Suppressor macrophage treated with lipopolysaccharide for 1 hour (primary cell): ENCODE data around the gene PRKAG2.

Experiments used
- DNase-seq, 3 donors: peaks; one replicate each; pipeline ENCODE4 v3.0.0-alpha.2; 2020 to 2022

Gene PRKAG2

GRCh38 chr7:151687523-151688235, 189.2 kb downstream of the PRKAG2 start:
- DNase-seq = no peak

- DNase-seq = no peak
Measured at GRCh38 chr7:151686826-151687225, 190.1 kb downstream of the PRKAG2 start.

DNA sequence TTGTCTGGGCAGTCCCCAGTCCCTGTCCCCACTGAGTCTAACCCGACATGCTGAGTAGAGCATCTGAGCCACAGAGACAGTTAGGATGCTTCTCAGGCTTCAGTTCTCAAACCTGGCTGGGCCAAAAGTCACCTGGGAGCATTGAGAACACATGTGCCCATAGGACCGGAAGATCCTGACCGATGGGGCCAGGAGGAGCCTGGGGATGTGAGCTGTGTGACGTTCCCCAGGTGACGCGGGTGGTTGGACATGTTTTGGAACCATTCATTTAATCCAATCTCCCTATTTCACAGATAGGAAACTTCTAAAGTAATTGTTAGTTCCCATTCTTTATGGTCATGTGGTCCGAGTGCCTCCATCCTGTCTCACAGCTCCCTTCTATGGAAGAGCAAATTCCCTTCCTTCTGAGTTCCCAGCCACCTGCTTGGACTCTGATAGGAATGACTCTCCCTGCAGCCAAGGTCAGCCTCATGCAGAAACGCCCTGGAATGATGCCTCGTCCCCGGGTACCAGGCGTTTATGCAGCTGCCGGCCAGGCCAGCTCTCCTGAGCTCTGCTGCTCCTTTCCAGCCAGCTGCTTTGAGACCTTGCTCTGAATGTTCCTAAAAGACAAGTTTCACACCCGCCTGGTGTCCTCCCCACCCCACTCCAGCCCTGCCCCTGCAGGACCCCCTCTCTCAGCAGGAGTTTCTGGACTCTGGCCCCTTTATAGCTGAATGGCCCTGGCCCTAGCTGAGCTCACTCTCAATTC, 190.7 kb downstream of the PRKAG2 start:
- no peak for DNase-seq

- DNase-seq = peak in 1 of 3 donors; percentile 27
Measured at GRCh38 chr7:151684408-151685175, 192.3 kb downstream of the PRKAG2 start.

- no peak for DNase-seq
Measured at GRCh38 chr7:151683615-151684407, 193.1 kb downstream of the PRKAG2 start.

GRCh38 chr7:151682831-151683614, 193.9 kb downstream of the PRKAG2 start:
- no peak for DNase-seq

DNA sequence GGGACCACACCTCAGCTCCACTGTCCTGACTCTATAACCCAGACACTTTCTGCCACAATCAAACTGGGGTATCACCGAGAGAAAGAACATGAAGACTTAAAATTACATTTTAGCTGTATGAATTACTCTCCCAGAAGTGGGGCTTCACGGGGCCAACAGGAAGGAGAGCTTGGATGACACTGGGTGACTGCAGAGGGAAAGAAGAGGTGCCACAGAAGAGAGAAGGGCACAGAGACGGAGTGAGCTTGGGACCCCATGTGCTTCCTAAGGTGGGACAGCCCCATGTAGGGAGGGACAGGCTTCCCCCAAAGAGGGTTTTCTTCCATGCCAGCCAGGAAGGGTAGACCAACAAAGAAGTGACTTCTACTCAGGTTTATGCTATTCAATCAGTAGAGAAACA, 195.2 kb downstream of the PRKAG2 start:
- DNase-seq = no peak

DNA sequence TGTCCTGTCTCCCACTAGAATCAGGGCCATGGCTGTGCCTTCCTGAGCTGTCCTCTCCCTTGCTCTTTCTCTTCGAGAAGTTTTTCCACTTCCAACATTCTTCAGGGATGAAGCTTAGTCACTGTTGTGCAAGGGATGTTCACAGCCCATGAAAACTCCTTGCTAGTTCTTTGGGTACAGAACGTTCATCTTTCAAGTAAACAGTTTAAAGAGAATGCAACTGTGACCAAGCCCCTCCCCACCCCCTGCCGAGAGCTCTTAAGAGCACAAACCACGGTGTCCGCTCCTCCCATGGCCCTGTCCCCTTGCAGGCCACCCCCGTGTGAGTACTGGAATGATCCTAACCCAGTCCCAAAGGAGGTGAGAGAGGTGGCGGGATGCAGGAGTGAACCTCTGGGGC, 196.1 kb downstream of the PRKAG2 start:
- DNase-seq = no peak

DNA sequence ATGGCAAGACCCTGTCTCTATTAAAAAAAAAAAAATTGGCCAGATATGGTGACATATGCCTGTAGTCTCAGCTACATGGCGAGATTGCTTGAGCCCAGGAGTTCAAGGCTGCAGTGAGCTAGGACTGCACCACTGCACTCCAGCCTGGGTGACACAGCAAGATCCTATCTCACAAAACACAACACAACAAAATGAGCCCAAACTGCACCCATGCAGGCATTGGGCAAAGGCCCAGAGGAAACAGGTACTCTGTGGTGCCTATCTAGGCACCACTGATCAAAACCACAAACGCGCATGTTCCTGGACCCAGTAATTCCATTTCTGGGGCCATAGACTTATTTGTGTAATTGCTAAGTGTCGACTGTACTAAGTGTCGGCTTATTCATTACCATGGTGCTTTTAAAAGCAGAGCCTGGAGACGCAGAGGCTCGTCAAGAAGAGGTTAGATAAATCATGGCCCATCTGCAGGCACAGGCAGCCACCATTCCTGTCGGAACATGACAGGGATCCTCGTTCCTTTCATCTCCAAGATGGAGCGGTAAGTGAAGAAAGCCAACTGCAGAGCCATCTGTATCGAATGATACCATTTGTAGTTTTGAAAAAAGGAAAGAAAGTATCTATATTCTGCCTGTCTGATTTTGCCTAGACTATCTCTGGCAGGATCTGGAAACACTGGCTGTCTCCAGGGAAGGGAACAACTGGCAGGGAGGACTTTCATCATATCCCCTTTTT, 196.9 kb downstream of the PRKAG2 start:
- DNase-seq = no peak

GRCh38 chr7:151679071-151679708, 197.7 kb downstream of the PRKAG2 start:
- no peak for DNase-seq

GRCh38 chr7:151678227-151678604, 198.7 kb downstream of the PRKAG2 start:
- no peak for DNase-seq

- DNase-seq = no peak
Measured at GRCh38 chr7:151677581-151678226, 199.2 kb downstream of the PRKAG2 start.

- DNase-seq = no peak
Measured at GRCh38 chr7:151676759-151677158, 200.2 kb downstream of the PRKAG2 start.

DNA sequence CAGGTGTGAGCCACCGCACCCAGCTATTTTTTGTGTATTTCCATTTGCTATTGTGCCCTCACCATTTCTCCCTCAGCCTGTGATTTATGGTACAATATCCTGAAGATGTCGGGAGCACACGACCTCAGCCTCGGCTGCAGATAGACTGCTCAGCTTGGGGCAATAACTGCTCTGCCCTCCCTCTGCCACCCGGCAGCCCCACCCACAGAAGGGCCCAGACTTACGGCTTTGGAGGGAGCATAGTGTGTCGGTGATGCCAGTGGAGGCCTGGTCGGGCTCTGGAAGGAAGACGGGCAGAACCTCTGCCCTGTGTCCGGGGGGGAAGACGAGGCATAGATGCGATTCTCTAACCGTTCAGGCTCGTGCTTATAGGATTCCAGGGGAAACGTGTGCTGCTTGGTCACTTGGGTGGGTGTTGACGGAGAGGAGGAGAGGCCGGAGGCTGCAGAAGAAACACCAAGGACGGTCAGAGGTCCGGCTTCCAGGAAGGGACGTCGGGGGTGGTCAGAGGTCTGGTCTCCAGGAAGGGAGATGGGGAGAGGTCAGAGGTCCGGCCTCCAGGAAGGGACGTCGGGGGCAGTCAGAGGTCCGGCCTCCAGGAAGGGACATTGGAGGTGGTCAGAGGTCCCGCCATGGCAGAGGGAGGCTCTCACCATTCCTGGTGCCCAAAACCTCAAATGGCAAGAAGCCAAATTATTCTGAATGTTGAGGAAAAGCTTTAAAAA, 201.6 kb downstream of the PRKAG2 start:
- DNase-seq = no peak

DNA sequence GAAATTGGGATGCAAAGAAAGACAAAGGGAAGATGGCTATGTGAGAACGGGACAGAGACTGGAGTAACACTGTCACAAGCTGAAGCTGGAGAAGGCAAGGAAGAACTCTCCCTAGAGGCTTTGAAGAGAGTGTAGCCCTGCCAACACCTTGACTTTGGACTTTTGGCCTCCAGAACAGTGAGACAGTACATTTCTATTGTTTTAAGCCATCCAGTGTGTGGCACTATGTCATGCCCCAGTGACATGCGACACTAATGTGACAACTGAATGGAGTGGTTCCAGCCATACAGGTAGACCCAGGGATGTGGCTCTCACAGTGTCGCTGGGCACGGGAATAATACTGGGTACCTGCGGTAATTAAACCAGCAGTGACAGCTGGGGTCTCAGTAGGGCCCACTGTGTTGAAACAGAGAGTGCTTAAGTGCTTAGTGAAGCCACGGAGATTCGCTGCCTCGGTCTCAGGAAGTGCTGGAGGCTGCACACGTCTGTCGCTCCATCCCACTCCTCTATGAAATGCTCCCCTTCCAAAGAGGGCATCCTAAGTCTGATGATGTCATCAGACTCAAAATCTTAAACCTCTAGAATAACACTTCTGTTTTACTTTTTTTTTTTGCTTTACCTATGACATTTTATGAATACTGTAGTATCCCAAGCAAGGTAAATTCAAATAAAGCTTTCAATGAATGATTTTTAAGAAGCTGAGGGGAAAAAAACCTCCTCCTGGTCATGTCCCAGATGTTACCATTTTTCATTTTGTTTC, 202.6 kb downstream of the PRKAG2 start:
- no peak for DNase-seq

GRCh38 chr7:151673216-151673615, 203.7 kb downstream of the PRKAG2 start:
- no peak for DNase-seq

- DNase-seq = no peak
Measured at GRCh38 chr7:151672716-151673115, 204.2 kb downstream of the PRKAG2 start.

GRCh38 chr7:151671514-151671913, 205.4 kb downstream of the PRKAG2 start:
- no peak for DNase-seq

DNA sequence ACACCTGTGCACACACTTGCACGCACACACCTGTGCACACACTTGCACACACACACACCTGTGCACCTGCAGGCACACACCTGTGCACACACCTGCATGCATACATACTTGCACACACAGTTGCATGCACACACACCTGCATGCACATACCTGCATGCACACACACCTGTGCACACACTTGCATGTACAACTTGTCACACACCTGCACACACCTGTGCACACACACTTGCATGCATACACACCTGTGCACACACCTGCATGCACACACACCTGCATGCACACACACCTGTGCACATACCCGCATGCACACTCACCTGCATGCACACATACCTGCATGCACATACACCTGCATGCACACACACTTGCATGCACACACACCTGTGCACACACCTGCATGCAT, 207.2 kb downstream of the PRKAG2 start:
- no peak for DNase-seq
